Measurements from ENCODE around the gene GRIP1.

GRIP1 gene

GRCh38 chr12:66692986-66693385 lies 14.1 kb upstream of the GRIP1 start:
- DNase-seq: no peak

GRCh38 chr12:66692170-66692569 lies 13.3 kb upstream of the GRIP1 start:
- no peak for DNase-seq

- DNase-seq: peak; percentile 38
Measured at GRCh38 chr12:66688846-66689439, 10.1 kb upstream of the GRIP1 start.

- no peak for DNase-seq
Measured at GRCh38 chr12:66684222-66684621, 5.3 kb upstream of the GRIP1 start.

- no peak for DNase-seq
Measured at GRCh38 chr12:66683822-66684221, 4.9 kb upstream of the GRIP1 start.

GRCh38 chr12:66683073-66683472 lies 4.2 kb upstream of the GRIP1 start:
- DNase-seq: no peak

GRCh38 chr12:66679461-66680084 lies 697 bp upstream of the GRIP1 start:
- DNase-seq: no peak

GRCh38 chr12:66676241-66676640 lies 2.6 kb downstream of the GRIP1 start:
- no peak for DNase-seq

- DNase-seq: no peak
Measured at GRCh38 chr12:66674495-66675122, 4.3 kb downstream of the GRIP1 start.

GRCh38 chr12:66669541-66669940 lies 9.3 kb downstream of the GRIP1 start:
- no peak for DNase-seq

- no peak for DNase-seq
Measured at GRCh38 chr12:66668311-66668710, 10.6 kb downstream of the GRIP1 start.

- DNase-seq: no peak
Measured at GRCh38 chr12:66667906-66668305, 11.0 kb downstream of the GRIP1 start.

GRCh38 chr12:66666481-66666880 lies 12.4 kb downstream of the GRIP1 start:
- no peak for DNase-seq

GRCh38 chr12:66665435-66665985 lies 13.4 kb downstream of the GRIP1 start:
- DNase-seq: no peak

- no peak for DNase-seq
Measured at GRCh38 chr12:66664076-66664475, 14.8 kb downstream of the GRIP1 start.

GRCh38 chr12:66663611-66664010 lies 15.3 kb downstream of the GRIP1 start:
- DNase-seq: no peak

- no peak for DNase-seq
Measured at GRCh38 chr12:66662729-66663128, 16.1 kb downstream of the GRIP1 start.

- no peak for DNase-seq
Measured at GRCh38 chr12:66662179-66662578, 16.7 kb downstream of the GRIP1 start.

- no peak for DNase-seq
Measured at GRCh38 chr12:66661357-66661756, 17.5 kb downstream of the GRIP1 start.

- DNase-seq: no peak
Measured at GRCh38 chr12:66653796-66654195, 25.1 kb downstream of the GRIP1 start.

GRCh38 chr12:66648033-66648735 lies 30.7 kb downstream of the GRIP1 start:
- no peak for DNase-seq

- no peak for DNase-seq
Measured at GRCh38 chr12:66647034-66647691, 31.7 kb downstream of the GRIP1 start.

GRCh38 chr12:66644151-66644550 lies 34.7 kb downstream of the GRIP1 start:
- no peak for DNase-seq
